Brain pericyte (primary cell): ENCODE results near the gene WDPCP.
"Not testable (repeated sequence)": the region's sequence is repeated elsewhere in the genome, so short reads cannot be mapped to it uniquely, and the experiment has no call there.

ENCODE experiments used
- DNase-seq: peaks from one replicate; pipeline ENCODE4 v3.0.0-alpha.2; 2012; ENCODE audit warnings: low read depth, low spot score

Gene WDPCP

GRCh38 chr2:63118821-63119220, 469.5 kb downstream of the WDPCP start:
- no peak for DNase-seq

GRCh38 chr2:63104482-63104881, 483.8 kb downstream of the WDPCP start:
- no peak for DNase-seq

GRCh38 chr2:63101954-63102353, 486.3 kb downstream of the WDPCP start:
- no peak for DNase-seq

- no peak for DNase-seq
Observed at GRCh38 chr2:63099032-63099431, 489.2 kb downstream of the WDPCP start.

GRCh38 chr2:63096491-63096890, 491.8 kb downstream of the WDPCP start:
- DNase-seq: no peak

- DNase-seq: no peak
Observed at GRCh38 chr2:63093502-63093901, 494.8 kb downstream of the WDPCP start.

- DNase-seq: no peak
Observed at GRCh38 chr2:63092857-63093256, 495.4 kb downstream of the WDPCP start.

- DNase-seq: no peak
Observed at GRCh38 chr2:63092401-63092800, 495.9 kb downstream of the WDPCP start.

GRCh38 chr2:63086687-63087086, 501.6 kb downstream of the WDPCP start:
- DNase-seq: no peak

- no peak for DNase-seq
Observed at GRCh38 chr2:63081404-63081803, 506.9 kb downstream of the WDPCP start.

GRCh38 chr2:63078852-63079606, 509.2 kb downstream of the WDPCP start:
- no peak for DNase-seq

- DNase-seq: not testable (repeated sequence)
Observed at GRCh38 chr2:63074399-63074798, 513.9 kb downstream of the WDPCP start.

GRCh38 chr2:63073994-63074393, 514.3 kb downstream of the WDPCP start:
- DNase-seq: no peak

- DNase-seq: no peak
Observed at GRCh38 chr2:63071664-63072063, 516.6 kb downstream of the WDPCP start.
